Neural crest cell (in vitro differentiated cells): Measurements from ENCODE around the gene USP37. TPM values are rescaled to one million over a fixed set of nuclear protein-coding genes. Genes with fewer than 3 reads are reported as not detected.
A peak's percentile ranks its signal among the peaks of the same experiment; 100 is the strongest.

Source experiments
- DNase-seq: peaks from one replicate; pipeline ENCODE4 v3.0.0; 2021; ENCODE audit warnings: low read depth, mixed read lengths, low spot score
- H3K27ac Mint-ChIP-seq: one replicate; pipeline ENCODE4 v1.8.0; 2021; ENCODE audit warnings: mild to moderate bottlenecking, mixed read lengths; ENCODE audit not compliant: unreplicated experiment
- H3K27me3 Mint-ChIP-seq: 2 replicates; pipeline ENCODE4 v1.8.0; 2021; ENCODE audit warnings: low read depth, mild to moderate bottlenecking, mixed read lengths
- H3K36me3 Mint-ChIP-seq: 2 replicates; pipeline ENCODE4 v1.8.0; 2021; ENCODE audit warnings: low read depth, mild to moderate bottlenecking, mixed read lengths
- H3K4me1 Mint-ChIP-seq: 2 replicates; pipeline ENCODE4 v1.8.0; 2021; ENCODE audit warnings: mixed read lengths
- H3K4me3 Mint-ChIP-seq: one replicate; pipeline ENCODE4 v1.8.0; 2021; ENCODE audit warnings: mild to moderate bottlenecking, mixed read lengths
- H3K9me3 Mint-ChIP-seq: 2 replicates; pipeline ENCODE4 v1.8.0; 2021; ENCODE audit warnings: mixed read lengths
- microRNA-seq: library from miRNA; unstranded; fragments of <30 nt; microRNA quantifications from one replicate; pipeline ENCODE4, GENCODE V29; 2020
- total RNA-seq: library from RNA; stranded (reverse); gene quantifications from 2 replicates; pipeline ENCODE4 v1.2.1, GENCODE V29; 2021
- TF ChIP-seq, protein P1 (sequence below): fragments of 200-600 bp; sonication (generic); conservative IDR thresholded peaks from 2 replicates; pipeline ENCODE4 v1.5.0; 2021; ENCODE audit warnings: antibody characterized with exemption, mild to moderate bottlenecking

Gene USP37
- total RNA-seq, 1 donor from 2014 or later = 29.1 TPM

DNA sequence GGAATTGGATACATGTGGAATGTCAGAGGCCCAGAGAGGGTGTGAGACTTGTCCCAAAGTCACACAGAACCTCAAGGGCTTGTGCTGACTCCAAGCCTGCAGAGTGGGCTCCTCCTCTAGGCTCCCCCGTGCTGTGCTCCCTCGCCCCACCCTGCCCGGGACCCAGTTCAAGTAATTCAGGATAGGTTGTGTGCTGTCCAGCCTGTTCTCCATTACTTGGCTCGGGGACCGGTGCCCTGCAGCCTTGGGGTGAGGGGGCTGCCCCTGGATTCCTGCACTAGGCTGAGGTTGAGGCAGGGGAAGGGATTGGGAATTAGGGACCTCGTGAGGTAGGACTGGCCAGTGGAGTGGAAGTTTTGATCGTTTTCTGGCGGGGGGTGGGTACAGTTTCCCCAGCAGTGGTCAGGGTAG is 165.7 kb downstream of the USP37 start:
- TF ChIP-seq, protein P1, sequence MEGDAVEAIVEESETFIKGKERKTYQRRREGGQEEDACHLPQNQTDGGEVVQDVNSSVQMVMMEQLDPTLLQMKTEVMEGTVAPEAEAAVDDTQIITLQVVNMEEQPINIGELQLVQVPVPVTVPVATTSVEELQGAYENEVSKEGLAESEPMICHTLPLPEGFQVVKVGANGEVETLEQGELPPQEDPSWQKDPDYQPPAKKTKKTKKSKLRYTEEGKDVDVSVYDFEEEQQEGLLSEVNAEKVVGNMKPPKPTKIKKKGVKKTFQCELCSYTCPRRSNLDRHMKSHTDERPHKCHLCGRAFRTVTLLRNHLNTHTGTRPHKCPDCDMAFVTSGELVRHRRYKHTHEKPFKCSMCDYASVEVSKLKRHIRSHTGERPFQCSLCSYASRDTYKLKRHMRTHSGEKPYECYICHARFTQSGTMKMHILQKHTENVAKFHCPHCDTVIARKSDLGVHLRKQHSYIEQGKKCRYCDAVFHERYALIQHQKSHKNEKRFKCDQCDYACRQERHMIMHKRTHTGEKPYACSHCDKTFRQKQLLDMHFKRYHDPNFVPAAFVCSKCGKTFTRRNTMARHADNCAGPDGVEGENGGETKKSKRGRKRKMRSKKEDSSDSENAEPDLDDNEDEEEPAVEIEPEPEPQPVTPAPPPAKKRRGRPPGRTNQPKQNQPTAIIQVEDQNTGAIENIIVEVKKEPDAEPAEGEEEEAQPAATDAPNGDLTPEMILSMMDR = no peak
- no peaks in the 10 kb centered on the region for H3K9me3 Mint-ChIP-seq
- no peak overlapping the region for H3K27ac Mint-ChIP-seq
- DNase-seq = no peak
- peak overlapping the region; percentile 69 for H3K4me3 Mint-ChIP-seq
- H3K27me3 Mint-ChIP-seq = peaks cover 17% of the 10 kb centered on the region
- no peaks in the 10 kb centered on the region for H3K36me3 Mint-ChIP-seq
- peaks cover 28% of the 10 kb centered on the region for H3K4me1 Mint-ChIP-seq

DNA sequence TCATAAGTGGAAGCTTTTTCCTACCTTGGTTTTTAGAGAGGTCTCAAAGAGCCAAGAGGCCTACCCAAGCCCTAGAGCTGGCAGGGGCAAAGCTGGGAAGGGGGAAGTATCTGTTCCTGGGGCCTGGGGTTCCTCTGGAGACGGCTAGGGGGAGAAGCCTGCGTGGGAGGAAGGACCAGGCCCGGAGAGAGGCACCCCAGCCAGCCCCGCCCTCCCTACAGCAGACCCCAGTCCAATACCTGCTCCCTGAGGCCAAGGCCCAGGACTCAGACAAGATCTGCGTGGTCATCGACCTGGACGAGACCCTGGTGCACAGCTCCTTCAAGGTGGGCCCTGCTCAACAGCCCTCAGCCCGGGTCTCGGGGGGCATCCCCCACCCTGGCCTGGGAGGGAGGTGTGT is 166.3 kb downstream of the USP37 start:
- DNase-seq = no peak
- no peaks in the 10 kb centered on the region for H3K36me3 Mint-ChIP-seq
- no peak overlapping the region for H3K27ac Mint-ChIP-seq
- TF ChIP-seq, protein P1 = no peak
- no peaks in the 10 kb centered on the region for H3K9me3 Mint-ChIP-seq
- H3K4me3 Mint-ChIP-seq = peak overlapping the region; percentile 79
- H3K4me1 Mint-ChIP-seq = peaks cover 28% of the 10 kb centered on the region
- peaks cover 23% of the 10 kb centered on the region for H3K27me3 Mint-ChIP-seq

DNA sequence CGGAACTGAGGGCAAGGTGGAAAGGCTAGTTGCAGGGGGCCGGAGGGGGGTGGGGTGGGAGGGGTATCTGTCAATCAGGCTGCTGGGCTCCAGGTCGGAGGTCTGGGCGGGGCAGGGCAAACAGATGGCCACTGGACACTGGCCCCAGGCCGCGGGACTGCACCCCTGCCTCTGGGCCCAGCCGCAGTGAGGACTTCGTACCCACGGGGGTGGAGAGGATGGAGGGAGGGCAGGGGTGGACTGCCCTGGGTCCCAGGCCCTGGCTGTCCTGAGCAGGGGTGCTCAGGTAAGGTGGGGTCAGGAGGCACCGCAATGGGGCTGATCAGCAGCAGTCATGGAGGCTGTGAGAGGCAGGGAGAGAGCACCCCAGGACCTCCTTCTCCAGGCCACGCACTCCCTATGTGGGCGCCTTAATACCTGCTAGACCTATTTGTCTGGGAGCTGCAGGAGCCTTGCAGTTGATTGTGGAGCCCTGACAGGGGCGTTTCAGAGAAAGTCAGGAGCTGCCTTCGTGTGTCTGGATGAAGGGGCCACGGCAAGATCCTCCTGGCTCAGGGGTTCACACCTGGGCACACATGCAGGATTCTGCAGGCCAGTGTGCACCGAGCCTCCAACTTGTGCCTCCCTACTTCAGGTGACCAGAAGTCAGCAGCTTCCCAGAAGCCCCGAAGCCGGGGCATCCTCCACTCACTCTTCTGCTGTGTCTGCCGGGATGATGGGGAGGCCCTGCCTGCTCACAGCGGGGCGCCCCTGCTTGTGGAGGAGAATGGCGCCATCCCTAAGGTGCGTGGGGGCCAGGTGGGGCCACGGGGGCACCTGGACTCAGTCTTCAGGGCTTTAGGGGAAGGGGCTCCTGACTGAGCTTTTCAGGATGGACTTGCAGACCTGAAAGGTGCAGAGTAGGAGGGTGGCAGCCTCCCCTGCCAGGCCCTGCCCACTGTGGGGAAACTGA is 166.9 kb downstream of the USP37 start:
- Mint-ChIP-seq H3K27me3 (peaks cover 30% of the 10 kb centered on the region), H3K36me3 (no peaks in the 10 kb centered on the region), H3K9me3 (no peaks in the 10 kb centered on the region), H3K27ac (no peak overlapping the region), H3K4me3 (peak overlapping the region; percentile 79), H3K4me1 (peaks cover 31% of the 10 kb centered on the region)
- no peak for DNase-seq
- TF ChIP-seq, protein P1 = no peak

Small RNA genes within 50 kb of the gene (microRNA-seq; reads per million reads assigned to microRNA genes)
- 23,392 reads per million, percentile 97 among the genes with 10 or more reads in this experiment for gene MIR26B

Other genes with a start within 250 kb of the USP37 start
- 0.30 TPM in 1 of 2 replicates, not detected in the other for gene CATIP, start 211.5 kb downstream of the USP37 start, total RNA-seq
- gene SLC11A1, start 186.1 kb downstream of the USP37 start, total RNA-seq = 0.09 TPM in 1 of 2 replicates, not detected in the other
- 46.4 TPM in 2 replicates for gene CTDSP1, start 168.5 kb downstream of the USP37 start, total RNA-seq
- not detected in 2 replicates for gene VIL1, start 149.2 kb downstream of the USP37 start, total RNA-seq
- gene CNOT9, start 488 bp upstream of the USP37 start, total RNA-seq = 89.2 and 93.5 TPM in 2 replicates
- 0.37 and 1.1 TPM in 2 replicates for gene PLCD4, start 39.5 kb upstream of the USP37 start, total RNA-seq
- 50.0 and 58.2 TPM in 2 replicates for gene ZNF142, start 91.3 kb upstream of the USP37 start, total RNA-seq
- gene BCS1L, start 91.3 kb upstream of the USP37 start, total RNA-seq = 41.7 and 45.2 TPM in 2 replicates
- gene RNF25, start 103.7 kb upstream of the USP37 start, total RNA-seq = 35.6 and 39.2 TPM in 2 replicates
- gene STK36, start 103.7 kb upstream of the USP37 start, total RNA-seq = 77.0 and 78.7 TPM in 2 replicates
- gene TTLL4, start 142.5 kb upstream of the USP37 start, total RNA-seq = 116 and 123 TPM in 2 replicates
- gene CYP27A1, start 213.8 kb upstream of the USP37 start, total RNA-seq = 3.2 and 4.8 TPM in 2 replicates